ENCODE measurements around the gene COL9A1.

Gene COL9A1

DNA sequence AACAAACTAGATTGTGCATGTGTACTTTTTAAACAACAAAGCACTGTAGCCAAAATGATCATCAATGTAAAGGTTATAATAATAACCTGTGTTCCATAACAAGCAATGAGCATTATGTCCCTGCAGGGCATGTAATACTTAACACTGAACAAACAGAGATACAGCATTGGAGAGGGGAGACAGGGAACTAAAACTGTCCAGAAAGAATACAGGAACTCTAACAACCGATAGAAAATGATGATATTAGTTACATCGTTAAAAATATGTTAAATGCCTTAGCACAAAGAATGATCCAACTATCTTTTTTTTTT is 80.5 kb downstream of the COL9A1 start:
- peaks cover 8% of the 10 kb centered on the region for H3K4me1 Mint-ChIP-seq
- H3K36me3 Mint-ChIP-seq, result no peaks in the 10 kb centered on the region
- H3K4me3 Mint-ChIP-seq, result no peak overlapping the region
- H3K27me3 Mint-ChIP-seq, result peaks cover 8% of the 10 kb centered on the region
- no peak for ATAC-seq
- H3K27ac Mint-ChIP-seq, result no peak overlapping the region
- H3K9me3 Mint-ChIP-seq, result no peaks in the 10 kb centered on the region

DNA sequence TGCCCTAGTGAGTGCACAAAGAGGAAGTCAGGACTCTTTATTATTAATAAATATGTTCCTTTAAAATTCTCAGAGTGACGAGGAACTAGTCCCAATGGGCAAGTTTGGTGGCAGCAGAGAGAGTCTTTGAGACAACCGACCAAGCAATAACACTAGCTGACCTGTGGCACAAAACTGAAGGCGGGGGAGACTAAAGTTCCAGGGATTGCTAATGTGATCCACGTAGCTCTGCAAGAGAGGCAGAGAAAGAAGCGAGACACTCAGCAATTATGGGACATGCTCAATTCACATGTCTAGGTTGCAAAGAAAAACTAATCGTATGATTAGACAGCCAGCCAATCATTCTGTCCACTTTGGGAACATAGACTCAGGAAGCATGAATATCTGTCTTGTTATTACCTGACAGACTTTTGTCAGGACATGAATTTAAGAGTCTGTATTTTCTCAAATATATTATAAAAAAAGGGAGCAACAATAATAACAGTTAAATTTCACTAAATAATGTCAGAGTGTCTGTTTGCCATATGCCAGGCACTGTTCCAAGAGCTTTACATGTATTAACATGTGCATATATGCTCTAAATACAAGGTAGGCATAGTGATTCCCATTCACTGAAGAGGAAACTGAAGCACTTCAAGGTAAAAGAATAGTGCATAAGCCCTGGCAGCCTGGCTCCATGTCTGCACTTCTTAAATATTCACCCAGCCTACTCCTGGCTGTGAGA is 81.0 kb downstream of the COL9A1 start:
- peaks cover 8% of the 10 kb centered on the region for H3K4me1 Mint-ChIP-seq
- no peaks in the 10 kb centered on the region for H3K36me3 Mint-ChIP-seq
- no peaks in the 10 kb centered on the region for H3K9me3 Mint-ChIP-seq
- H3K27me3 Mint-ChIP-seq, result peaks cover 8% of the 10 kb centered on the region
- no peak overlapping the region for H3K27ac Mint-ChIP-seq
- no peak for ATAC-seq
- no peak overlapping the region for H3K4me3 Mint-ChIP-seq

DNA sequence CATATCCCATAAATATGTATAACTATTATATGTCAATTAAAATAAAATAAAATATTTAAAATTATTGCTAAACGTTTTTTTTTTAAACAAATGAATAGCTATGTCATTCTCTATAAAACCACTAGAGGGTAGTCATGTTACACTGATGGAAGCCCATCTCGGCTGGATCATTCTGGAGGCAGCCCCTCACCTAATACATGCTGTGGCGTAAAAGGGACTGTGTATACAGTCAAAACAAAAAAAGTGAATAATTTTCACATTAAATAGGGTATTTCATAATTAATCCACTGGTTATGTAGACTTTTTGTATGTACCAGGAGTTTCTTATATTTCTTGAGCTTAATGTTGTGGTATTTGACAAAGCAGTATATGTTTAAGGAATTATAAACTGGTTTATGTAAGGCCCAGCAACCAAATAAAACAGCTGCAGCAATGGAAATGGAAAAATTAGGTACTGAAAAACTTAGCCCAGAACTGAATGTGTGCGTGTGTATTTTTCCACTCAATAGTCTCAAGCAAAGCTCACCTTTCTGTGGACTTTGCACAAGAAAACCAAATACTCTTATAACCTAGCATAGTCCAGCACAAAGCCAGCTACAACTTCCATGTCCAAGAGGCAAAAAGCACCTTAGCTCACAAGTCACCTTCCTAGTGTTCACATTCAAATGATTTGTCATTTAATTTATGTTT is 81.7 kb downstream of the COL9A1 start:
- no peak for ATAC-seq

DNA sequence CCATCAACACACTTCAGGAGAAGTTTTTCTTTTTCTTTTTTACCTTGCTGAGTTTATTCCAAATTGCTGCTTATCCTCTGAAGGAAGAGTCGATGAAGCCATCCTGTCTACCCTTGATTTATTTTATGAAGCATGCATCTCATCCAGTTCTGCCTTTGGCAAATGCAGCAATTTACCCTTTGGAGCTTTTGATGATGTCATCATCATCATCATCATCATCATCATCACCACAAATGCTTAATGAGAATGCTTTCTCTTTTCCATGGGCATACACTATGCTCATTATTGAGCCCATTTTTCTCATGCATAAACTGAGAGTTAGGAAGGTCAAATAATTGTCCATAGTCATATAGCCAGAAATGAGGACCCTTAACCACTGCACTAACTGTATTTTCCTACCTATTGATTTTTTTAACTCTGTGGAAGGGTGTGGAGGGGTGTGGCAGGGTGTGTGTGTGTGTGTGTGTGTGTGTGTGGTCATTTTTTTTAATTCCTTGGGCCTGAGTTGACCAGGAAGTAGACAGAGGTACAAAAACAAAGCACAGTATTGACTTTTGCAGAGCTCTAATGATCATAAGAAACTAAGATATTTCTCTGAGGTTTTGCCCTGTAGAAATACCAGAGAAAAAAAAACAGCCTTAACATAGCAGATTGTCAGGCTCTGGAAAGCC is 82.8 kb downstream of the COL9A1 start:
- no peaks in the 10 kb centered on the region for H3K36me3 Mint-ChIP-seq
- ATAC-seq, result no peak
- peaks cover 8% of the 10 kb centered on the region for H3K27me3 Mint-ChIP-seq
- H3K4me1 Mint-ChIP-seq, result peaks cover 8% of the 10 kb centered on the region
- H3K9me3 Mint-ChIP-seq, result no peaks in the 10 kb centered on the region
- H3K4me3 Mint-ChIP-seq, result no peak overlapping the region
- H3K27ac Mint-ChIP-seq, result no peak overlapping the region

More for the DNA sequence above, 81.7 kb downstream of the COL9A1 start:
- peaks cover 8% of the 10 kb centered on the region for H3K27me3 Mint-ChIP-seq
- no peaks in the 10 kb centered on the region for H3K36me3 Mint-ChIP-seq
- peaks cover 8% of the 10 kb centered on the region for H3K4me1 Mint-ChIP-seq
- H3K9me3 Mint-ChIP-seq, result no peaks in the 10 kb centered on the region
- no peak overlapping the region for H3K27ac Mint-ChIP-seq
- no peak overlapping the region for H3K4me3 Mint-ChIP-seq

DNA sequence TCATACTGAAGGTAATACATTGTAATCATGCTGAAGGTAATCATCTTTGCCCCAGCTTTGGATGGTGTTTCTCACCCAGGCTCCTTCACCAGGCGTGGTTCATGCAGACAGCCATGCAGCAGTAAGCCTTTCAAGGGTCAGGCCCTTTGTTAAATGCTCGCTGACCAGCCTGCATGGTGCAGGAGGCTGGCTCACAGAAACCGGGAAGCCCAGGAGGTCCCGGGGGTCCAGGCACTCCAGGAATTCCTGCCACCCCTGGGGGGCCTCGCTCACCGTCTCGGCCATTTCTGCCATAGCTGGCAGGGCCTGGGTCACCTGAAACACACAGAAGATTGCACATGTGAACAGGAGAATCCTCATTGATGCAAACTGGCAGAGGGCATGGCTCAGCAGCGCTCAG is 86.1 kb downstream of the COL9A1 start:
- Mint-ChIP-seq H3K4me3 (no peak overlapping the region), H3K4me1 (peaks cover 8% of the 10 kb centered on the region), H3K9me3 (no peaks in the 10 kb centered on the region), H3K27ac (no peak overlapping the region), H3K36me3 (no peaks in the 10 kb centered on the region), H3K27me3 (no peaks in the 10 kb centered on the region)
- ATAC-seq, result peak; percentile 36

DNA sequence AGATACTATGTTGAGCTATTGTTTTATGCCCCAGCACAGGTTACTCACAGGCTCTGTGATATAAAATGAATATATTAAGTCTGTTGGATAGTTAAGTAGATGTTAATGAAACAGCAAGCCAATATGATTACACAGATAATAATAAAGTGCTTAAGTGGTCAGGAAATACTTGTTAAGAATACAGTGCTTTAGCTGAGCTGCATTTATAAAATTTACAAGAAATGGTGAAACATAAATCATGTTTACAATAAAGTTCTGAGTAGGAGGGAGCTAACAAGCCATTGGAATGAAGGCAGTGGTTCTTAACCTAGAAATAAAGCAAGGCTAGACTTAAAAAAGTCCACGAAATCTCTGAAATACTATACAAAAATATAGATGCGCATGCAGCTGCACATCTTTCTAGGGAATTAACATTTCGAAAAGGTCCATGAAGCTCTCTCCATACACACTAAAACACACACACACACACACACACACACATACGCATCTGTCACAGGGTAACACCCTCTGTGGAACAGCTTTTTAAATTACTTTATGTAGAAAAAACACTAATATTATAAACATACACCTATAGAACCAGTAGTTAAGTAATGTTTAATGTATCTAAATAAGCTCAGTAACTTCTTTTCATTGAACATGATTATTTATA is 87.3 kb downstream of the COL9A1 start:
- ATAC-seq, result no peak
- Mint-ChIP-seq H3K9me3 (no peaks in the 10 kb centered on the region), H3K27ac (no peak overlapping the region), H3K27me3 (no peaks in the 10 kb centered on the region), H3K4me1 (no peaks in the 10 kb centered on the region), H3K4me3 (no peak overlapping the region), H3K36me3 (no peaks in the 10 kb centered on the region)

DNA sequence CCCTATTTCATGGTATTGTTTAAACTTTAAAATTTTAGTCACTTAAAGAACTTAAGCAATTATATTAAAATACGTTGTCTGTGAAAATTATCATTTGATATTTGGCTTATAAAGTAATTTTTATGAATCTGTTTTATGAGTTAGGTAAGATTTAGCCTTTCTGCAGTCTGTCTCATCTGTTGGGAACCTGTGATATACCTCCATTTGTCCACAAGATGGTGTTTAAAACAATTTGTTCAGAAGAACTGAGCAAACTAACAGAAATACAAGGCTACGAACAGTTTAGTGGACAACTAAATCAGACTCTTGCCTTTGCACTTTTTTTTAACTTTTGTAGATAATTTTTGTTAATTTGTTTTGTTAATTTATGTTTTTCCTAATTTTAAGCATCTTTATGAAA is 92.4 kb downstream of the COL9A1 start:
- H3K27me3 Mint-ChIP-seq, result no peaks in the 10 kb centered on the region
- H3K4me3 Mint-ChIP-seq, result no peak overlapping the region
- ATAC-seq, result no peak
- H3K9me3 Mint-ChIP-seq, result no peaks in the 10 kb centered on the region
- H3K27ac Mint-ChIP-seq, result no peak overlapping the region
- peaks cover 10% of the 10 kb centered on the region for H3K36me3 Mint-ChIP-seq
- no peaks in the 10 kb centered on the region for H3K4me1 Mint-ChIP-seq

DNA sequence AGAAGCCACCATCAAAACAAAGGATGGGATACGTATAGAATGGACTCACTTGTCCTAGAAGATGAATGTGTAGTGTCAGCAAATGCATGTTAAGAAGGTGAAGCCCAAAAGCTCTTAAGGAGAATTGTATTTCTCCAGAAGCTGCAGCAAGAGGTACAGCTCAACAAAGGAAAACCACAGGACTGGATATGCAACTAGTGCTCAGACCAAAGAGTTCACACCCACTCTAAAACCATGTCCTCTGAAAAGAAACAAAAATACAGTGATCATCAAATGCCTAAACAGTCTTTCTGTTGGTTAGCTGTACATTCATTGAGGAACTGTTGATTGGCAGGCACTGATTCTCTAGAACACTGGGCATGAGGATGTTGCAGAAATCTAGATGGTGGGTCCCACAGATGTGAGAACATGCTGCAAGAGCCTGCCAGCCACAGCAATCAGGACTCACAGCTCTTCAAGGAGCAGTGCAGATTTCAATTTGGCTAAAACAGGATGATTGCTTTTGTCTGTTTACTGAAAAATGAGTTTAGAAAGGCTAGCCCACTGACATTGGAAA is 94.6 kb downstream of the COL9A1 start:
- Mint-ChIP-seq H3K27ac (no peak overlapping the region), H3K27me3 (no peaks in the 10 kb centered on the region), H3K4me3 (no peak overlapping the region), H3K4me1 (no peaks in the 10 kb centered on the region), H3K36me3 (peaks cover 10% of the 10 kb centered on the region), H3K9me3 (no peaks in the 10 kb centered on the region)
- ATAC-seq, result no peak

DNA sequence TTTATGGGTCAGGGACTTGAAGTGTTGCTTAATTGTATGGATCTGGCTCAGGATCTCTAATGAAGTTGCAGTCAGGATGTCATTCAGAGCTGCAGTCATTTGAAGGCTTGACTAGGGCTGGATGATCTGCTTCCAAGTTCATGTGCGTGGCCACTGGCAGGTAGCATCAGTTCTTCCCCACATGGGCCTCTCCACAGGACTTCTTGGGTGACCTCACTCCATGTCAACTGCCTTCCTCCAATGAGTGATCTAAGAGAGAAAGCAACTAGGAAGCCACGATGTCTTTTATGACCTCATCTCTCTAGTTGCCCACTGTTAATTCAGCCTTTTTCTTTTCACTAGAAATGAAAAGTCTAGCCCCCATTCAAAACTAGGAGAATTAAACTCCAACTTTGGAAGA is 104.1 kb downstream of the COL9A1 start:
- no peaks in the 10 kb centered on the region for H3K9me3 Mint-ChIP-seq
- H3K27ac Mint-ChIP-seq, result no peak overlapping the region
- H3K4me1 Mint-ChIP-seq, result no peaks in the 10 kb centered on the region
- no peak overlapping the region for H3K4me3 Mint-ChIP-seq
- peaks cover 16% of the 10 kb centered on the region for H3K36me3 Mint-ChIP-seq
- H3K27me3 Mint-ChIP-seq, result no peaks in the 10 kb centered on the region
- no peak for ATAC-seq

DNA sequence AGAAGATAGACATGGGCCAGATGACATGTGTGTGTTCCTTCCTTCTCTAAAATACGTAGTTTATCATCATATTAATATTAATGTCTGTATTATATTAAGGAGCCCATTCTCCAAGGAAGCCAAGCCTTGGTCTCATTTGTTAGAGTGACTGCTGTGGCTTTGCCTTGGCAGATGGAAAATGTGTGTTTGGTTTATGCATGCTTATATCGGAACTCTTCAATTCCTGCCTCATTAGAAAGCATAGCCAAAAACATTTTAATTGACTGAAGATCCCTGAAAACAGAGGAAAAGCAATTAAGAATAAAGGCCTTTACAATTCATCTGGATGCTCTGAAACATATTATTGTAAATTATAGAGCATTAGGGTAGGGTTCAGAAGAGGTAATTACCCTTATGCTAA is 106.4 kb downstream of the COL9A1 start:
- Mint-ChIP-seq H3K27me3 (no peaks in the 10 kb centered on the region), H3K27ac (no peak overlapping the region), H3K4me1 (no peaks in the 10 kb centered on the region), H3K4me3 (no peak overlapping the region), H3K36me3 (peaks cover 35% of the 10 kb centered on the region), H3K9me3 (no peaks in the 10 kb centered on the region)
- no peak for ATAC-seq

DNA sequence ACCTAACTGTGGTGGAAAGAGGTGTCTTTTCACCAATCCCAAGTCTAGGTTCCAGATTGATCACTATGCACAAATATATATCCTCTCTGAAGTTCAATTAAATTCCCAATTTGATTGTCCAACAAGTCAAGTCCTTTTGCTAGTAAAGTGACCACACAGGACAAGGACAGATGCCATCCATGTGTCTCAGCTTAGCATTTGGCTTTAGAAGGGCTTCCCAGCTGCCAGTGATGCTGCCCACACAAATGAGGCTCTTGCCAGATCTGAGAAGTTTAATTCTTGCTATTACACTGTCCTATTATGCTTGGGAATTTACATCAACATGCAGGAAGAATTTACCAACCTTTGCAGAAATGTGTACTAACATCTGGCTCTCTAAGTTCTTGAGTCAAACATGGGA is 108.5 kb downstream of the COL9A1 start:
- H3K9me3 Mint-ChIP-seq, result no peaks in the 10 kb centered on the region
- no peak overlapping the region for H3K4me3 Mint-ChIP-seq
- H3K27ac Mint-ChIP-seq, result no peak overlapping the region
- peaks cover 51% of the 10 kb centered on the region for H3K36me3 Mint-ChIP-seq
- H3K4me1 Mint-ChIP-seq, result no peaks in the 10 kb centered on the region
- no peaks in the 10 kb centered on the region for H3K27me3 Mint-ChIP-seq
- no peak for ATAC-seq

DNA sequence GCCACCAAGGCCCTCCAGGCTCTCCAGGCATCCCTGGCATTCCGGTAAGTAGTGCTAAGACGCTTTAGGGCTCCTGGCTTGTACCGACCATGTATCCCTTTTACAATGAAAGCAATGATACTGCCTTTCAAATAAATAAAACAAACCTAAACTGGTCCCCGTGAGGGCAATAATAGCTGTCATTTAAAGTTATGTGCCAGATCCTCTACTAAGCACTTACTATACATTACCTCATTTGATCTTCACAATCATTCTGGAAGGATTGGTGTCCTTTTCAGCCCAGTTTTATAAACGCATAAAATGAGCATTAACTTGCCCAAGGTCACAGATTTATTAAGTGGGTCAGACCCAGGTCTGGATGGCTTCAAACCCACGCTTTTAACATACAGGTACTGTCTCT is 114.7 kb downstream of the COL9A1 start:
- Mint-ChIP-seq H3K27me3 (no peaks in the 10 kb centered on the region), H3K4me3 (no peak overlapping the region), H3K4me1 (no peaks in the 10 kb centered on the region), H3K36me3 (peaks cover 67% of the 10 kb centered on the region), H3K27ac (no peak overlapping the region), H3K9me3 (no peaks in the 10 kb centered on the region)
- no peak for ATAC-seq

DNA sequence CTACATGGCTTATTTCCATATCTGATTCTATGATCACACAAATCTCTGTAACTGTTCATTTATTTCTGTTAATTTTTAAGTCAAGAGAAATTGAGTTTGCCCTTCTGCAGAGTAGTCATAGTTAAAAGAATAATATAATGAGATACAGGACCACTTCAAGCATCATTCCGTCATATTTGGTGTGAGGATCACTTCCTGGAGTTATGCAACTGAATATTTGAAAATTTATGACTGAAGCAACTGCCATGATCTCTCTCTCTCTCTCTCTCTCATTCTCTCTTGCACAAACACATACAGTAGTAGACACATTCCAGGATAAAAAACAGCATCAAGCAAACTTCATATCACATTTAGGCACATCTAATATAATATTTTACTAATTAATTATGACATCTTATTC is 116.4 kb downstream of the COL9A1 start:
- Mint-ChIP-seq H3K9me3 (no peaks in the 10 kb centered on the region), H3K27ac (no peak overlapping the region), H3K36me3 (peaks cover 53% of the 10 kb centered on the region), H3K4me3 (no peak overlapping the region), H3K27me3 (no peaks in the 10 kb centered on the region), H3K4me1 (no peaks in the 10 kb centered on the region)
- no peak for ATAC-seq

DNA sequence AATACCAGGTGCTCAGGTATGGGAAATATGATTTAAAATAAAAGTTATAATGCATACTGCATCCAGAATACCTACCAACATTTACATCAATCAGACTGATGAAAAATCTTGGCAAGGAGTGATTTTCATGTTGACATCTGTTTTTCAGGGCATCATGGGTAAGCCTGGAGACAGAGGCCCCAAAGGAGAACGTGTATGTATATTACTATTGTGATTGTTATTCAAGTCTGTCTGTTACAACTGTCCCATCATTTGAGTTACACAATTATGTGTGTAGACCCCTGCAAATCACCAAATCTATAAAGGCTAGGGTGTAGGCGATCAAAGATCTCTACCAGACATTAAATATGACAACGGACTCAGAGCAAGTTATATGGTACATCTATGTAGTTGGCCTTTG is 118.2 kb downstream of the COL9A1 start:
- H3K4me1 Mint-ChIP-seq, result no peaks in the 10 kb centered on the region
- ATAC-seq, result no peak
- no peak overlapping the region for H3K27ac Mint-ChIP-seq
- peaks cover 45% of the 10 kb centered on the region for H3K36me3 Mint-ChIP-seq
- H3K9me3 Mint-ChIP-seq, result no peaks in the 10 kb centered on the region
- no peak overlapping the region for H3K4me3 Mint-ChIP-seq
- H3K27me3 Mint-ChIP-seq, result no peaks in the 10 kb centered on the region

DNA sequence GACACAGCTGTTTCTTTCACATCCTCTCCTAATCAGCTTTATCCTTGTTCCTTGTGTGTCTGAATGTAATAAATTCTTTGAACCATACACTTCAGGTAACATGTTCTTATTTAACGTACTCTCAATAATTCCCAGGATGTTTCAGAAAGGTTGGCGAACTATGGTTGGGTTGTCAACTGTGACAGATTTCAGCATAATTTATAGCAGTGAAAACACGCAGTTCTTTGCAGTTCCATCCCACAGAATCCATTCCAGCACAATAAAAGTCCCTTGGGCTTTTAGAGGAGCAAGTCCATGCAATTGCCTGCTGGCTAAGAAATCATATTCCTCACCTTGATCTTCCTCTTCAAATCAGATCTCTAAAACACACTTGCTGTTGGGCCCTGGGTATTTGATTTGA is 119.3 kb downstream of the COL9A1 start:
- no peaks in the 10 kb centered on the region for H3K4me1 Mint-ChIP-seq
- no peaks in the 10 kb centered on the region for H3K9me3 Mint-ChIP-seq
- H3K27me3 Mint-ChIP-seq, result no peaks in the 10 kb centered on the region
- no peak overlapping the region for H3K4me3 Mint-ChIP-seq
- no peak for ATAC-seq
- H3K27ac Mint-ChIP-seq, result no peak overlapping the region
- peaks cover 48% of the 10 kb centered on the region for H3K36me3 Mint-ChIP-seq

Measured in stimulated activated memory B cell treated with anti-CD40 and anti-IgM and Interleukin-4, amounts not matched to agents 10 μg/mL and 1 μg/mL and 100 μg/mL, for 72 hours (primary cell).